GM04503 (cell line): Measurements from ENCODE around the gene SRC.
A peak's percentile ranks its signal among the peaks of the same experiment; 100 is the strongest.

ENCODE experiments used
- DNase-seq: peaks from one replicate; pipeline ENCODE4 v3.0.0-alpha.2; 2012; ENCODE audit warnings: low read depth

Gene SRC

GRCh38 chr20:37345339-37346235 is at the start of gene SRC:
Gene SRC, plus strand, starts transcription at chr20:37346140. Its CDS starts 38,014 bp downstream, at chr20:37384154.
- no peak for DNase-seq

GRCh38 chr20:37296371-37296770 is 49.6 kb upstream of the SRC start:
- no peak for DNase-seq

GRCh38 chr20:37297066-37297736 is 48.7 kb upstream of the SRC start:
- DNase-seq: peak; percentile 90

- no peak for DNase-seq
Observed at GRCh38 chr20:37298190-37298939, 47.6 kb upstream of the SRC start.

- no peak for DNase-seq
Observed at GRCh38 chr20:37299718-37300528, 46.0 kb upstream of the SRC start.

GRCh38 chr20:37301120-37301519 is 44.8 kb upstream of the SRC start:
- no peak for DNase-seq

GRCh38 chr20:37301558-37301957 is 44.4 kb upstream of the SRC start:
- no peak for DNase-seq

- no peak for DNase-seq
Observed at GRCh38 chr20:37302981-37303380, 43.0 kb upstream of the SRC start.

- DNase-seq: no peak
Observed at GRCh38 chr20:37303637-37304036, 42.3 kb upstream of the SRC start.

- DNase-seq: no peak
Observed at GRCh38 chr20:37305079-37305478, 40.9 kb upstream of the SRC start.

GRCh38 chr20:37305839-37306238 is 40.1 kb upstream of the SRC start:
- DNase-seq: no peak

GRCh38 chr20:37308086-37309050 is 37.6 kb upstream of the SRC start:
- DNase-seq: no peak

GRCh38 chr20:37309290-37309689 is 36.6 kb upstream of the SRC start:
- DNase-seq: no peak

GRCh38 chr20:37309936-37310590 is 35.9 kb upstream of the SRC start:
- no peak for DNase-seq

- DNase-seq: no peak
Observed at GRCh38 chr20:37310951-37311350, 35.0 kb upstream of the SRC start.

- no peak for DNase-seq
Observed at GRCh38 chr20:37311710-37312355, 34.1 kb upstream of the SRC start.

GRCh38 chr20:37313546-37314091 is 32.3 kb upstream of the SRC start:
- DNase-seq: no peak

GRCh38 chr20:37314099-37314498 is 31.8 kb upstream of the SRC start:
- DNase-seq: no peak

- DNase-seq: no peak
Observed at GRCh38 chr20:37314617-37315016, 31.3 kb upstream of the SRC start.
